HEK293 (cell line): ENCODE data around the gene USP36.

ENCODE experiments used
- CTCF ChIA-PET: fragments of 350-600 bp; formaldehyde crosslinking; extraction: SDS; loops from one replicate; lab custom pipeline; 2021; ENCODE audit warnings: antibody characterized with exemption; lab: Yijun Ruan, JAX
- POLR2A ChIA-PET: fragments of 300-600 bp; formaldehyde crosslinking; extraction: SDS; loops from one replicate; lab custom pipeline; 2020; ENCODE audit warnings: antibody characterized with exemption, inconsistent platforms; lab: Yijun Ruan, JAX
- H3K27ac ChIP-seq: fragments of 200-500 bp; sonication (Bioruptor generic); 2 replicates; pipeline ENCODE4 v1.5.1; 2014; ENCODE audit warnings: low read depth, low read length, control low read depth, inconsistent platforms; ENCODE audit errors: extremely low read depth
- H3K36me3 ChIP-seq, 2 experiments: fragments of 200-500 bp in 1 of 2; sonication (Bioruptor generic) in 1 of 2; 1 replicate in 1 of 2; 2 replicates in 1 of 2; pipeline ENCODE4 v1.5.1; 2014 to 2017; ENCODE audit warnings: inconsistent platforms in 2 of 2, low read length in 2 of 2; ENCODE audit not compliant: control insufficient read depth in 2 of 2, insufficient read depth in 1 of 2
- H3K4me1 ChIP-seq: fragments of 200-500 bp; sonication (Bioruptor generic); 2 replicates; pipeline ENCODE4 v1.5.1; 2014; ENCODE audit warnings: mild to moderate bottlenecking, low read length, inconsistent platforms; ENCODE audit not compliant: control insufficient read depth, insufficient read depth
- H3K4me3 ChIP-seq: 2 replicates; pipeline ENCODE4 v1.5.1; 2011; ENCODE audit warnings: low read depth, mild to moderate bottlenecking, control low read depth, low read length, moderate library complexity
- H3K9me3 ChIP-seq: fragments of 200-500 bp; sonication (Bioruptor generic); 2 replicates; pipeline ENCODE4 v1.5.1; 2014; ENCODE audit warnings: low read depth, low read length, inconsistent platforms; ENCODE audit not compliant: control insufficient read depth, insufficient read depth
- KLF10 ChIP-seq: fragments of 450-650 bp; IDR thresholded peaks from 2 replicates; pipeline ENCODE4 v1.5.1; 2018; ENCODE audit warnings: missing biosample characterization, mild to moderate bottlenecking, missing genetic modification characterization
- KLF8 ChIP-seq: fragments of 450-650 bp; formaldehyde crosslinking; IDR thresholded peaks from 2 replicates; pipeline ENCODE4 v1.5.1; 2016; ENCODE audit warnings: missing biosample characterization, missing genetic modification characterization
- PRDM1 ChIP-seq: fragments of 450-650 bp; formaldehyde crosslinking; IDR thresholded peaks from 2 replicates; pipeline ENCODE4; 2016; ENCODE audit warnings: missing biosample characterization, missing genetic modification characterization
- ZBTB17 ChIP-seq: fragments of 450-650 bp; formaldehyde crosslinking; IDR thresholded peaks from 2 replicates; pipeline ENCODE4 v1.5.1; 2016; ENCODE audit warnings: missing biosample characterization, missing genetic modification characterization
- ZFP69B ChIP-seq: fragments of 450-650 bp; formaldehyde crosslinking; IDR thresholded peaks from 2 replicates; pipeline ENCODE4 v1.5.1; 2016; ENCODE audit warnings: missing biosample characterization, missing genetic modification characterization
- ZNF10 ChIP-seq: fragments of 450-650 bp; formaldehyde crosslinking; IDR thresholded peaks from 2 replicates; pipeline ENCODE4 v1.5.1; 2017; ENCODE audit warnings: missing biosample characterization, missing genetic modification characterization
- ZNF114 ChIP-seq: fragments of 450-650 bp; formaldehyde crosslinking; IDR thresholded peaks from 2 replicates; pipeline ENCODE4 v1.5.0; 2017; ENCODE audit warnings: missing biosample characterization, missing genetic modification characterization
- ZNF23 ChIP-seq: fragments of 450-650 bp; formaldehyde crosslinking; IDR thresholded peaks from 2 replicates; pipeline ENCODE4 v1.5.1; 2016; ENCODE audit warnings: missing biosample characterization, missing genetic modification characterization, borderline replicate concordance
- ZNF239 ChIP-seq: fragments of 450-650 bp; formaldehyde crosslinking; IDR thresholded peaks from 2 replicates; pipeline ENCODE4 v1.5.1; 2016; ENCODE audit warnings: missing biosample characterization, missing genetic modification characterization
- ZNF248 ChIP-seq: fragments of 450-650 bp; formaldehyde crosslinking; IDR thresholded peaks from 2 replicates; pipeline ENCODE4 v1.5.1; 2017; ENCODE audit warnings: missing biosample characterization, missing genetic modification characterization
- ZNF324 ChIP-seq: fragments of 450-650 bp; formaldehyde crosslinking; IDR thresholded peaks from 2 replicates; pipeline ENCODE4 v1.5.1; 2016; ENCODE audit warnings: missing biosample characterization, missing genetic modification characterization
- ZNF354C ChIP-seq: fragments of 450-650 bp; formaldehyde crosslinking; IDR thresholded peaks from 2 replicates; pipeline ENCODE4 v1.5.1; 2016; ENCODE audit warnings: missing biosample characterization, missing genetic modification characterization, low read depth, borderline replicate concordance
- ZNF514 ChIP-seq: fragments of 450-650 bp; formaldehyde crosslinking; IDR thresholded peaks from 2 replicates; pipeline ENCODE4 v1.5.1; 2016; ENCODE audit warnings: missing biosample characterization, missing genetic modification characterization
- ZNF548 ChIP-seq: fragments of 450-650 bp; formaldehyde crosslinking; IDR thresholded peaks from 2 replicates; pipeline ENCODE4 v1.5.1; 2016; ENCODE audit warnings: missing biosample characterization, missing genetic modification characterization
- ZNF776 ChIP-seq: fragments of 450-650 bp; formaldehyde crosslinking; IDR thresholded peaks from 2 replicates; pipeline ENCODE4 v1.5.0; 2017; ENCODE audit warnings: missing biosample characterization, missing genetic modification characterization, borderline replicate concordance
- ZSCAN23 ChIP-seq: fragments of 450-650 bp; formaldehyde crosslinking; IDR thresholded peaks from 2 replicates; pipeline ENCODE4 v1.5.1; 2016; ENCODE audit warnings: missing biosample characterization, missing genetic modification characterization
- ZSCAN30 ChIP-seq: fragments of 450-650 bp; IDR thresholded peaks from 2 replicates; pipeline ENCODE4 v1.5.1; 2018; ENCODE audit warnings: missing biosample characterization, mild to moderate bottlenecking, missing genetic modification characterization, moderate library complexity
- TF ChIP-seq, protein P1 (sequence below): fragments of 450-650 bp; formaldehyde crosslinking; conservative IDR thresholded peaks from 2 replicates; pipeline ENCODE4 v1.5.1; 2016; ENCODE audit warnings: low read depth, missing biosample characterization, missing genetic modification characterization
- TF ChIP-seq, protein P2 (sequence below): fragments of 450-650 bp; formaldehyde crosslinking; IDR thresholded peaks from 2 replicates; pipeline ENCODE4 v1.5.1; 2016; ENCODE audit warnings: missing biosample characterization, missing genetic modification characterization

USP36 gene

DNA sequence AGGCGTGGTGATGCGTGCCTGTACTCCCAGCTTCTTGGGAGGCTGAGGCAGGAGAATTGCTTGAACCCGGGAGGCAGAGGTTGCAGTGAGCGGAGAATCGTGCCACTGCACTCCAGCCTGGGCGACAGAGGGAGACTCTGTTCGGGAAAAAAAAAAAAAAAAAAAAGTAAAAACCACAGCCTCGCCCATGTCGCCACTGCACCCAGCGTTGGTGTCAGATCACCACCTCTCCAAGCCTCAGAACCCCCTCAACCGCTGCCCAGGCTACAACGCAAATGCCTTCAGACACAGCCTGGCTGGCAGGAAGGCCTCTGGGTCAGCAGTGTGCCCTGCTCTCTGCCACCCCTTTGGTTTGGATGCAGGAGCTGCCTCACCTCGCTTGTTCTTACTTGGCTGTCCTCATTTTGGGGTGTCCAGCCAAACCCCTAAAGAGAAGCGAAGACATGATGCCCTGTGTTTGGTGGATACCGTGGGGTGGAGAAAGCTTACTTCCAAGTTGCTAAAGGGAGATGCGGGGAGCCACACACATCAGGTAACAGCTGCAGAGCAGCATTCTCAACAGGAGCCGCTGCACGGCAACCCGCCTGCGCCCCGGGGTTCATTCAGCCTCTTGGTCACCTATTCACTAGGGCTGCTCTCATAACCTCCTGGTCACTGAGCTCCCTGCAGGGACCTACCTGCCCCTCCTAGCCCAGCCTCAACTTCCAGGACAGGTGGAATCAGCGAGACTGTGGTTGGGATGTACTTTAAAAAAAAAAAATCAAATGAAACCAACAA lies 45.6 kb downstream of the USP36 start (continued):
- TF ChIP-seq ZFP69B (tag by site-specific recombination) (no peak), ZNF324 (tag by site-specific recombination) (no peak)

DNA sequence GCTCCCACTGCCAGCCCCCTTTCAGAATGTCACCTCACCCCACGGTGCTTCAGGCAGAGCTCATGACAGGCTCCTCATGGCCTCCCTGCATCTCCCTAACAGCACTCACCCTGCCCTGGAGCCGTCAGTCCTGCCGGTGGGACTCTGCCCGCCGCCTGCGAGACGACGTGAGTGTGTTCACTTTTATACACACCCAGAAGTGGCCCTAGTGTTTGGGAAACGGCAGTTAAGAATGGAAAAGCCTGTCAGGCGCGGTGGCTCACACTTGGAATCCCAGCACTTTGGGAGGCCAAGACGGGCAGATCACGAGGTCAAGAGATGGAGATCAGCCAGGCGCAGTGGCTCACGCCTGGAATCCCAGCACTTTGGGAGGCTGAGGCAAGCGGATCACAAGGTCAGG lies 46.2 kb downstream of the USP36 start:
- TF ChIP-seq ZSCAN30 (tag by site-specific recombination) (no peak), KLF8 (tag by site-specific recombination) (no peak), KLF10 (tag by site-specific recombination) (no peak), ZNF548 (no peak), ZNF23 (tag by site-specific recombination) (no peak), ZNF239 (tag by site-specific recombination) (no peak), ZNF248 (tag by site-specific recombination) (no peak), ZNF114 (tag by site-specific recombination) (no peak), PRDM1 (tag by site-specific recombination) (no peak), ZNF514 (no peak), ZSCAN23 (no peak)
- TF ChIP-seq, protein P1, sequence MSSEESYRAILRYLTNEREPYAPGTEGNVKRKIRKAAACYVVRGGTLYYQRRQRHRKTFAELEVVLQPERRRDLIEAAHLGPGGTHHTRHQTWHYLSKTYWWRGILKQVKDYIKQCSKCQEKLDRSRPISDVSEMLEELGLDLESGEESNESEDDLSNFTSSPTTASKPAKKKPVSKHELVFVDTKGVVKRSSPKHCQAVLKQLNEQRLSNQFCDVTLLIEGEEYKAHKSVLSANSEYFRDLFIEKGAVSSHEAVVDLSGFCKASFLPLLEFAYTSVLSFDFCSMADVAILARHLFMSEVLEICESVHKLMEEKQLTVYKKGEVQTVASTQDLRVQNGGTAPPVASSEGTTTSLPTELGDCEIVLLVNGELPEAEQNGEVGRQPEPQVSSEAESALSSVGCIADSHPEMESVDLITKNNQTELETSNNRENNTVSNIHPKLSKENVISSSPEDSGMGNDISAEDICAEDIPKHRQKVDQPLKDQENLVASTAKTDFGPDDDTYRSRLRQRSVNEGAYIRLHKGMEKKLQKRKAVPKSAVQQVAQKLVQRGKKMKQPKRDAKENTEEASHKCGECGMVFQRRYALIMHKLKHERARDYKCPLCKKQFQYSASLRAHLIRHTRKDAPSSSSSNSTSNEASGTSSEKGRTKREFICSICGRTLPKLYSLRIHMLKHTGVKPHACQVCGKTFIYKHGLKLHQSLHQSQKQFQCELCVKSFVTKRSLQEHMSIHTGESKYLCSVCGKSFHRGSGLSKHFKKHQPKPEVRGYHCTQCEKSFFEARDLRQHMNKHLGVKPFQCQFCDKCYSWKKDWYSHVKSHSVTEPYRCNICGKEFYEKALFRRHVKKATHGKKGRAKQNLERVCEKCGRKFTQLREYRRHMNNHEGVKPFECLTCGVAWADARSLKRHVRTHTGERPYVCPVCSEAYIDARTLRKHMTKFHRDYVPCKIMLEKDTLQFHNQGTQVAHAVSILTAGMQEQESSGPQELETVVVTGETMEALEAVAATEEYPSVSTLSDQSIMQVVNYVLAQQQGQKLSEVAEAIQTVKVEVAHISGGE, result no peak
- TF ChIP-seq, protein P2, sequence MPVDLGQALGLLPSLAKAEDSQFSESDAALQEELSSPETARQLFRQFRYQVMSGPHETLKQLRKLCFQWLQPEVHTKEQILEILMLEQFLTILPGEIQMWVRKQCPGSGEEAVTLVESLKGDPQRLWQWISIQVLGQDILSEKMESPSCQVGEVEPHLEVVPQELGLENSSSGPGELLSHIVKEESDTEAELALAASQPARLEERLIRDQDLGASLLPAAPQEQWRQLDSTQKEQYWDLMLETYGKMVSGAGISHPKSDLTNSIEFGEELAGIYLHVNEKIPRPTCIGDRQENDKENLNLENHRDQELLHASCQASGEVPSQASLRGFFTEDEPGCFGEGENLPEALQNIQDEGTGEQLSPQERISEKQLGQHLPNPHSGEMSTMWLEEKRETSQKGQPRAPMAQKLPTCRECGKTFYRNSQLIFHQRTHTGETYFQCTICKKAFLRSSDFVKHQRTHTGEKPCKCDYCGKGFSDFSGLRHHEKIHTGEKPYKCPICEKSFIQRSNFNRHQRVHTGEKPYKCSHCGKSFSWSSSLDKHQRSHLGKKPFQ (tag by site-specific recombination), result no peak
- TF ChIP-seq, all 188 proteins: peak for 0
- ChIA-PET CTCF (no interaction called here), POLR2A (interaction anchor here (1.2 kb wide), 1 partner anchor 10 kb away, joined by 3 read pairs; no protein-coding TSS in a partner anchor)
- Histone ChIP-seq H3K27ac (no peak overlapping the region), H3K9me3 (no peaks in the 10 kb centered on the region), H3K4me1 (no peaks in the 10 kb centered on the region), H3K36me3 (peaks cover 27 to 72% of the 10 kb centered on the region in 2 experiments), H3K4me3 (no peak overlapping the region)

DNA sequence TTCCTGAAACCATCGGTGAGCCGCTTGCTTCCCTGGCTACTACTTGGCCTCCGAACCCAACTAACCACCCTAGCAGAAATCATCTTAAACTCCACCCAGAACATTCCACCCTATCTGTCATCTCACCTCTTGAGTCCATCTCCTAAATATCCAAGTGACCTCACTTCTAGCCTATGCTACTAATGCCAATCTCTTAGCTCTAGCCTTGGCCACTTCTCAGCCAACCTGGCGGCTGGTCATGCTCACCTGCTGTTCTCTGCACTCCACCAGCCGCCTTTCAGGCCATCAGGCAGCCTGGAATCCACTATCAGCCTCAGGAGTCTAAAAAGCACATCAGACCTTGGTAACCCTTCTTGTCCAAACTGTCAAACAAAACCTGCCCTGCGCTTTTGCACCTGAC lies 46.6 kb downstream of the USP36 start:
- H3K4me1 ChIP-seq, result no peaks in the 10 kb centered on the region
- CTCF ChIA-PET, result no interaction called here
- H3K36me3 ChIP-seq, result peaks cover 24 to 68% of the 10 kb centered on the region in 2 experiments
- no peak for TF ChIP-seq ZNF354C (tag by site-specific recombination)
- no peak for TF ChIP-seq ZNF776
- TF ChIP-seq ZNF10, result no peak
- TF ChIP-seq ZBTB17 (tag by site-specific recombination), result peak; percentile 75
- no peaks in the 10 kb centered on the region for H3K9me3 ChIP-seq
- POLR2A ChIA-PET, result interaction anchor here (1.2 kb wide), 1 partner anchor 10 kb away, joined by 3 read pairs; no protein-coding TSS in a partner anchor
- H3K4me3 ChIP-seq, result no peak overlapping the region
- H3K27ac ChIP-seq, result no peak overlapping the region
